Parathyroid adenoma (tissue), 2 donors: ENCODE results near the gene WASHC2A.
"Not testable (repeated sequence)": the region's sequence is repeated elsewhere in the genome, so short reads cannot be mapped to it uniquely, and the experiment has no call there.

Experiments
- H2AFZ ChIP-seq: fragments of 300-600 bp; sonication (generic); one replicate; pipeline ENCODE4 v1.7.0; 2017; ENCODE audit warnings: antibody characterized with exemption, mild to moderate bottlenecking
- H3K27ac ChIP-seq: fragments of 300-600 bp; sonication (generic); one replicate; pipeline ENCODE4 v1.7.0; 2017
- H3K27me3 ChIP-seq: fragments of 300-600 bp; sonication (generic); one replicate; pipeline ENCODE4 v1.7.0; 2017; ENCODE audit warnings: low read length; ENCODE audit not compliant: control insufficient read depth, insufficient read depth
- H3K36me3 ChIP-seq: fragments of 300-600 bp; sonication (generic); one replicate; pipeline ENCODE4 v1.7.0; 2017; ENCODE audit warnings: low read length; ENCODE audit not compliant: control insufficient read depth, insufficient read depth
- H3K4me1 ChIP-seq: fragments of 300-600 bp; sonication (generic); one replicate; pipeline ENCODE4 v1.7.0; 2017; ENCODE audit warnings: control low read depth
- H3K4me2 ChIP-seq: fragments of 300-600 bp; sonication (generic); one replicate; pipeline ENCODE4 v1.7.0; 2017; ENCODE audit warnings: low read length
- H3K4me3 ChIP-seq: fragments of 300-600 bp; sonication (generic); one replicate; pipeline ENCODE4 v1.7.0; 2017; ENCODE audit warnings: low read depth, low read length
- H3K79me2 ChIP-seq: fragments of 300-600 bp; sonication (generic); one replicate; pipeline ENCODE4 v1.7.0; 2017; ENCODE audit warnings: control low read depth
- H3K9ac ChIP-seq: fragments of 300-600 bp; sonication (generic); one replicate; pipeline ENCODE4 v1.7.0; 2017; ENCODE audit warnings: mild to moderate bottlenecking
- H3K9me3 ChIP-seq: fragments of 300-600 bp; sonication (generic); one replicate; pipeline ENCODE4 v1.7.0; 2017; ENCODE audit warnings: low read length; ENCODE audit not compliant: control insufficient read depth
- TF ChIP-seq, protein P1 (sequence below): fragments of 300-600 bp; sonication (generic); IDR thresholded peaks from one replicate; pipeline ENCODE4 v1.7.0; 2017; ENCODE audit warnings: antibody characterized with exemption, mild to moderate bottlenecking
- donor health status: primary hyperparathyroidism.

Gene WASHC2A, protein sequence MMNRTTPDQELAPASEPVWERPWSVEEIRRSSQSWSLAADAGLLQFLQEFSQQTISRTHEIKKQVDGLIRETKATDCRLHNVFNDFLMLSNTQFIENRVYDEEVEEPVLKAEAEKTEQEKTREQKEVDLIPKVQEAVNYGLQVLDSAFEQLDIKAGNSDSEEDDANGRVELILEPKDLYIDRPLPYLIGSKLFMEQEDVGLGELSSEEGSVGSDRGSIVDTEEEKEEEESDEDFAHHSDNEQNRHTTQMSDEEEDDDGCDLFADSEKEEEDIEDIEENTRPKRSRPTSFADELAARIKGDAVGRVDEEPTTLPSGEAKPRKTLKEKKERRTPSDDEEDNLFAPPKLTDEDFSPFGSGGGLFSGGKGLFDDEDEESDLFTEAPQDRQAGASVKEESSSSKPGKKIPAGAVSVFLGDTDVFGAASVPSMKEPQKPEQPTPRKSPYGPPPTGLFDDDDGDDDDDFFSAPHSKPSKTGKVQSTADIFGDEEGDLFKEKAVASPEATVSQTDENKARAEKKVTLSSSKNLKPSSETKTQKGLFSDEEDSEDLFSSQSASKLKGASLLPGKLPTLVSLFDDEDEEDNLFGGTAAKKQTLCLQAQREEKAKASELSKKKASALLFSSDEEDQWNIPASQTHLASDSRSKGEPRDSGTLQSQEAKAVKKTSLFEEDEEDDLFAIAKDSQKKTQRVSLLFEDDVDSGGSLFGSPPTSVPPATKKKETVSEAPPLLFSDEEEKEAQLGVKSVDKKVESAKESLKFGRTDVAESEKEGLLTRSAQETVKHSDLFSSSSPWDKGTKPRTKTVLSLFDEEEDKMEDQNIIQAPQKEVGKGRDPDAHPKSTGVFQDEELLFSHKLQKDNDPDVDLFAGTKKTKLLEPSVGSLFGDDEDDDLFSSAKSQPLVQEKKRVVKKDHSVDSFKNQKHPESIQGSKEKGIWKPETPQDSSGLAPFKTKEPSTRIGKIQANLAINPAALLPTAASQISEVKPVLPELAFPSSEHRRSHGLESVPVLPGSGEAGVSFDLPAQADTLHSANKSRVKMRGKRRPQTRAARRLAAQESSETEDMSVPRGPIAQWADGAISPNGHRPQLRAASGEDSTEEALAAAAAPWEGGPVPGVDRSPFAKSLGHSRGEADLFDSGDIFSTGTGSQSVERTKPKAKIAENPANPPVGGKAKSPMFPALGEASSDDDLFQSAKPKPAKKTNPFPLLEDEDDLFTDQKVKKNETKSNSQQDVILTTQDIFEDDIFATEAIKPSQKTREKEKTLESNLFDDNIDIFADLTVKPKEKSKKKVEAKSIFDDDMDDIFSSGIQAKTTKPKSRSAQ (N-terminal part only)

DNA sequence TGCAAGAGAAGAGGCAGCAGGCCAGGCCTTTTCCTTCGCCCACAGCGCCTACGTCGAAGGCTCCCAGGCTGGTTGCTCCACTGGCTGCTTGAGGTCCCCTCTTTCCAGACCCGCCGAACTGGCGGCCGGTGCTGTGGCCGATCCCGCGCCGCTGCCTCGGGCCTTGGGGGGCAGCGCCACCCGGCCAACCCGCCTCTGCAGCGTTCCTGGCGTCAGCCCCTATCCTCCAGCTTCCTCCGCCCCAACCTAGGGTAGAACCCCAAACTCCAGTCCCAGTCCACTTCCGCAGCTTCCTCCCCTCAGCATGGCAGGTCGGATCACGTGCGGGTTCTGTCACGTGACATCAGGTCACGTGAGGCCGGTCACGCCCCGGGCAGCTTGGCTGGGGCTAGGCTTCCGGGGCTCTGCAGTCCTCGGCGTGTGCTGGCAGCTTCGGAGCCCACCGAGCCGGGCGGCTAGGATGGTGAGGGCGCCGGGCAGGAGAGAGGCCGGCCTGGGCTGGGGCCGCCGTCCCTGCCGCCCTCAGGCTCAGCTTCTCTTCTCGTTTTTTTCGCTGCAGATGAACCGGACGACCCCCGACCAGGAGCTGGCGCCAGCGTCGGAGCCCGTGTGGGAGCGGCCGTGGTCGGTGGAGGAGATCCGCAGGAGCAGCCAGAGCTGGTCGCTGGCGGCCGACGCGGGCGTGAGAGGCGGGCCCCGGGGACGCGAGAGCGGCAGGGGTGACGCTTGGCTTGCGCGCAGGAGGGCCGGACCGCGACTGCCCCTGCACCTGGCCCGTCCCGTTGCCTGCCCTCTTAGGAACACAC, at the start of gene WASHC2A:
Gene WASHC2A, plus strand, starts transcription at position 409 of the 806 bp plus-strand sequence. Its CDS starts 52 bp downstream, at position 461.
- not testable (repeated sequence) for H3K4me1 ChIP-seq, H3K36me3 ChIP-seq, H3K27me3 ChIP-seq, H3K9me3 ChIP-seq, H3K79me2 ChIP-seq
- peak within 1 kb of the TSS; percentile 72 for H3K4me2 ChIP-seq
- peak within 1 kb of the TSS; percentile 69 for H3K4me3 ChIP-seq
- H2AFZ ChIP-seq, result peak within 1 kb of the TSS; percentile 99
- peak within 1 kb of the TSS; percentile 46 for H3K9ac ChIP-seq
- peak within 1 kb of the TSS; percentile 67 for H3K27ac ChIP-seq

DNA sequence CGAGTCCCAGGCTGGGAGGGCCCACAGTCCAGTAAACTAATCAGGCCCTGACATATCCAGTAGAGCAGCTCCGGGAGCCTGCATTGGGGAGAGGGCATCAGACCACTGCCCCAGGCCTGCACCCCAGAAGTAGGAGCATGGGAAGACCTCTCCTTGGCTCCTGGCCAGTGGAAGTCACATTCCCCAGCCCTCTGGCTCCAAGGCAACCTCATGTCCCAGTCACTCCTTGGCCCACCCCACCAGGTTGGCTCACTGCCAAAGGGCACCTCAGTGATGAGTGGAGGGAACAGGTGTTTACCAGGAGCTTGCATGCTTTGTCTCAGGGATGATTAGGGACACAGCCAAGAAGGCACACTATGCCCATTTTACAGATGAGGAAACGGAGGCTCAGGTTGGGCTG, 48.5 kb upstream of the WASHC2A start:
- H3K36me3 ChIP-seq, H3K27me3 ChIP-seq, H3K27ac ChIP-seq, H3K9me3 ChIP-seq, H2AFZ ChIP-seq, H3K4me1 ChIP-seq, H3K4me2 ChIP-seq, H3K4me3 ChIP-seq, H3K9ac ChIP-seq, H3K79me2 ChIP-seq: not testable (repeated sequence)

DNA sequence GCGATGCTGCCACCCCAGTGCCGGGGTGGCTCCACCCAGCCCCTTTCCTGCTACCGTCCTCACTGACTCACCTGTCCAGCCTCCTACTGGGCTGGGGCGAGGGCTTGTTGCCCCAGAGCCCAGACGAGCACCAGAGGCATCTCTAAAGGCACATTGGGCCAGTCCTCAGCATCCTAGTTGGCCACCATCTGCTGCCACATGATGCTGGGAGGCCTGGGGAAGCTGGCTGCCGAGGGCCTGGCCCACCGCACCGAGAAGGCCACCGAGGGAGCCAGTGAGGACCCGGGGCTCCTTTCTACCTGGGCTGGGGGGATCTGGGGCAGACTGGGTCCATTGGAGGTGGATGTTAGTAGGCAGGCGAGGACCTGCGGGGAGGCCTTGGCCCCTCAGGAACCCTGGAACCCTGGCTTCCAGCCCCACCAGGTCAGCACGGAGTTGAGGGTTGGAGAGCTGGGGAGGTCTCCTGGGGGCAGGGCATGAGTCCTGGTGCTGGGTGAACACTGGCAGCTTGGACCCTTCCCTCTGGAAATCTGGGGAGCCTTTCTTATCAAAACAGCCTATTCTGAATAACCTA, 47.2 kb upstream of the WASHC2A start:
- H3K9me3 ChIP-seq, H3K36me3 ChIP-seq, H3K4me3 ChIP-seq, H3K4me2 ChIP-seq, H3K4me1 ChIP-seq, H3K79me2 ChIP-seq, H3K9ac ChIP-seq, H2AFZ ChIP-seq, H3K27me3 ChIP-seq, H3K27ac ChIP-seq: not testable (repeated sequence)

DNA sequence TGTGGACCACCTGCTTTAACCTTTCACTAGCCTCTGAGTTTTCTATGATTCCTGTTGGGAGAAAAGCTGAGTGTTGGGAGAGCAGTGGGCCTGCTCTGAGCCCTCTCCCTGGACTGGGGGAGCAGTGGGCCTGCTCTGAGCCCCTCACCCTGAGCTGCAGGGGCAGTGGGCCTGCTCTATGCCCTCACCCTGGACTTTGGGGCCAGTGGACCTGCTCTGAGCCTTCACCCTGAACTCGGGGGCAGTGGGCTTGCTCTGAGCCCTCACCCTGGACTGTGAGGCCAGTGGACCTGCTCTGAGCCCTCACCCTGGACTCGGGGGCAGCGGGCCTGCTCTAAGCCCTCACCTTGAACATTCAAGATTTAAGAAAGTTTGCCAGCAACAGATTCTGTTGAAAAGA, 46.1 kb upstream of the WASHC2A start:
- no peak overlapping the region for H3K4me2 ChIP-seq
- H3K27me3 ChIP-seq, result no peaks in the 10 kb centered on the region
- no peak overlapping the region for H3K9ac ChIP-seq
- TF ChIP-seq, protein P1, sequence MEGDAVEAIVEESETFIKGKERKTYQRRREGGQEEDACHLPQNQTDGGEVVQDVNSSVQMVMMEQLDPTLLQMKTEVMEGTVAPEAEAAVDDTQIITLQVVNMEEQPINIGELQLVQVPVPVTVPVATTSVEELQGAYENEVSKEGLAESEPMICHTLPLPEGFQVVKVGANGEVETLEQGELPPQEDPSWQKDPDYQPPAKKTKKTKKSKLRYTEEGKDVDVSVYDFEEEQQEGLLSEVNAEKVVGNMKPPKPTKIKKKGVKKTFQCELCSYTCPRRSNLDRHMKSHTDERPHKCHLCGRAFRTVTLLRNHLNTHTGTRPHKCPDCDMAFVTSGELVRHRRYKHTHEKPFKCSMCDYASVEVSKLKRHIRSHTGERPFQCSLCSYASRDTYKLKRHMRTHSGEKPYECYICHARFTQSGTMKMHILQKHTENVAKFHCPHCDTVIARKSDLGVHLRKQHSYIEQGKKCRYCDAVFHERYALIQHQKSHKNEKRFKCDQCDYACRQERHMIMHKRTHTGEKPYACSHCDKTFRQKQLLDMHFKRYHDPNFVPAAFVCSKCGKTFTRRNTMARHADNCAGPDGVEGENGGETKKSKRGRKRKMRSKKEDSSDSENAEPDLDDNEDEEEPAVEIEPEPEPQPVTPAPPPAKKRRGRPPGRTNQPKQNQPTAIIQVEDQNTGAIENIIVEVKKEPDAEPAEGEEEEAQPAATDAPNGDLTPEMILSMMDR, result no peak
- no peaks in the 10 kb centered on the region for H3K9me3 ChIP-seq
- H2AFZ ChIP-seq, result no peak overlapping the region
- H3K4me1 ChIP-seq, result no peaks in the 10 kb centered on the region
- no peaks in the 10 kb centered on the region for H3K36me3 ChIP-seq
- H3K79me2 ChIP-seq, result no peaks in the 10 kb centered on the region
- H3K27ac ChIP-seq, result no peak overlapping the region
- no peak overlapping the region for H3K4me3 ChIP-seq

DNA sequence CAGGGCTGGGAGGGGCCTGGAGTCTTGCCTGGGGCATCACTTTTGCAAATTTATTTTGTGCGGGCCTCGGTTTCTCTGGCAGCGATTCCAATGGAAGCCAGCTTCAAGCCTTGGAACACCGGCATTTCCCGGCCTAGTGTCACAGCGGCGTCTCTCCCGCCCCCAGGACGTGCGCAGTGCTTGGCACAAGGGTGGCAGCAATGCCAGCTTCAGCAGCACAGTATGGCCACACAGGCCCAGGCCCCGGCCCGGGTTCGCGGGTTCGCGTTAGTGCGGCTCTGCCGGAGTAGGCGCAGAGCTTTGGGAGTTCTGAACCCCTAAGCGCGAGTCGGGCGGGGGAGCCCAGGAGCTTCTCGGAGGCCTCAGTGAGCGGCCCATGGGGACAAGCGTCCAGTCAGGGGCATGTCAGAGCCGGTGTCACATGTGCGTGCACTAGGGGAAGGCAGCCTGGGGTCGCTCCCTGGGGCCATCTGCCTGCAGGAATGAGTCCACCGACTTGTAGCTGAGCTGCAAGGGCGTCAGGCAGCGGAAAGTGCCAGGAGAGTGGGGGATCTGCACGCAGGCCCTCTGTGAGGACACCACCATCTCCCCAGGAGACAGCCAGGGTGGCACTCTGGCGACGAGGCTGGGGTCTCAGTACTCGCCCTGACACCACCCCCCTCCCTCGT, 42.9 kb upstream of the WASHC2A start:
- not testable (repeated sequence) for H3K9ac ChIP-seq, H3K79me2 ChIP-seq, H3K27me3 ChIP-seq, H3K9me3 ChIP-seq, H3K36me3 ChIP-seq, H3K27ac ChIP-seq, H3K4me2 ChIP-seq, H2AFZ ChIP-seq, H3K4me3 ChIP-seq, H3K4me1 ChIP-seq
